Measurements from ENCODE around the gene AP1M2.
"Not testable (repeated sequence)": the region's sequence is repeated elsewhere in the genome, so short reads cannot be mapped to it uniquely, and the experiment has no call there.

AP1M2 gene

GRCh38 chr19:10577951-10578350 is 9.2 kb downstream of the AP1M2 start:
- Histone ChIP-seq H3K4me3 (ENCODE audit: insufficient read depth, low read length, poor library complexity, severe bottlenecking) (no peak overlapping the region), H2AFZ (ENCODE audit: low read depth, low read length, severe bottlenecking) (no peak overlapping the region), H3K9ac (ENCODE audit: low read length) (no peak overlapping the region), H3K27ac (ENCODE audit: low read depth, low read length) (no peak overlapping the region), H4K20me1 (ENCODE audit: low read depth, low read length) (no peaks in the 10 kb centered on the region), H3K36me3 (ENCODE audit: low read length) (no peaks in the 10 kb centered on the region), H3K9me2 (replicated peaks; ENCODE audit: insufficient read depth, low read length) (no peaks in the 10 kb centered on the region), H3K4me2 (ENCODE audit: low read depth, low read length, poor library complexity, severe bottlenecking) (no peak overlapping the region), H3K79me2 (ENCODE audit: insufficient read depth, low read length) (no peaks in the 10 kb centered on the region), H3K9me3 (ENCODE audit: insufficient read depth, low read length) (no peaks in the 10 kb centered on the region), H3K27me3 (ENCODE audit: low read length) (no peaks in the 10 kb centered on the region), H3F3A (ENCODE audit: insufficient read depth) (no peaks in the 10 kb centered on the region)
- TF ChIP-seq CTCF (IDR thresholded peaks at IDR 0.05; ENCODE audit: insufficient read depth, low read length, poor library complexity, severe bottlenecking) = no peak
- TF ChIP-seq EZH2phosphoT487 (conservative IDR thresholded peaks at IDR 0.05; ENCODE audit: low read length) = no peak

GRCh38 chr19:10575011-10575716 is 11.9 kb downstream of the AP1M2 start:
- Histone ChIP-seq H4K20me1 (ENCODE audit: low read depth, low read length) (no peaks in the 10 kb centered on the region), H2AFZ (ENCODE audit: low read depth, low read length, severe bottlenecking) (no peak overlapping the region), H3K9me3 (ENCODE audit: insufficient read depth, low read length) (no peaks in the 10 kb centered on the region), H3K79me2 (ENCODE audit: insufficient read depth, low read length) (no peaks in the 10 kb centered on the region), H3F3A (ENCODE audit: insufficient read depth) (no peaks in the 10 kb centered on the region), H3K27ac (ENCODE audit: low read depth, low read length) (no peak overlapping the region), H3K9me2 (replicated peaks; ENCODE audit: insufficient read depth, low read length) (no peaks in the 10 kb centered on the region), H3K4me2 (ENCODE audit: low read depth, low read length, poor library complexity, severe bottlenecking) (no peak overlapping the region), H3K9ac (ENCODE audit: low read length) (no peak overlapping the region), H3K36me3 (ENCODE audit: low read length) (no peaks in the 10 kb centered on the region), H3K4me3 (ENCODE audit: insufficient read depth, low read length, poor library complexity, severe bottlenecking) (no peak overlapping the region), H3K27me3 (ENCODE audit: low read length) (no peaks in the 10 kb centered on the region)
- TF ChIP-seq EZH2phosphoT487 (conservative IDR thresholded peaks at IDR 0.05; ENCODE audit: low read length) (no peak), CTCF (IDR thresholded peaks at IDR 0.05; ENCODE audit: insufficient read depth, low read length, poor library complexity, severe bottlenecking) (no peak)

- TF ChIP-seq EZH2phosphoT487 (conservative IDR thresholded peaks at IDR 0.05; ENCODE audit: low read length) (no peak), CTCF (IDR thresholded peaks at IDR 0.05; ENCODE audit: insufficient read depth, low read length, poor library complexity, severe bottlenecking) (no peak)
- no peaks in the 10 kb centered on the region for H4K20me1 ChIP-seq (ENCODE audit: low read depth, low read length)
- H3K36me3 ChIP-seq (ENCODE audit: low read length) = no peaks in the 10 kb centered on the region
- H3K9ac ChIP-seq (ENCODE audit: low read length) = no peak overlapping the region
- no peaks in the 10 kb centered on the region for H3K79me2 ChIP-seq (ENCODE audit: insufficient read depth, low read length)
- H3F3A ChIP-seq (ENCODE audit: insufficient read depth) = peaks cover 4% of the 10 kb centered on the region
- H3K9me3 ChIP-seq (ENCODE audit: insufficient read depth, low read length) = no peaks in the 10 kb centered on the region
- no peak overlapping the region for H3K4me3 ChIP-seq (ENCODE audit: insufficient read depth, low read length, poor library complexity, severe bottlenecking)
- H3K27me3 ChIP-seq (ENCODE audit: low read length) = no peaks in the 10 kb centered on the region
- H2AFZ ChIP-seq (ENCODE audit: low read depth, low read length, severe bottlenecking) = no peak overlapping the region
- H3K27ac ChIP-seq (ENCODE audit: low read depth, low read length) = no peak overlapping the region
- no peaks in the 10 kb centered on the region for H3K9me2 ChIP-seq (replicated peaks; ENCODE audit: insufficient read depth, low read length)
- H3K4me2 ChIP-seq (ENCODE audit: low read depth, low read length, poor library complexity, severe bottlenecking) = no peak overlapping the region
These were observed 12.7 kb downstream of the AP1M2 start for GRCh38 chr19:10574462-10574861.

- H3K79me2 ChIP-seq (ENCODE audit: insufficient read depth, low read length); H3K9me2 ChIP-seq (replicated peaks; ENCODE audit: insufficient read depth, low read length); H3K27me3 ChIP-seq (ENCODE audit: low read length); H3K9ac ChIP-seq (ENCODE audit: low read length); H3K4me2 ChIP-seq (ENCODE audit: low read depth, low read length, poor library complexity, severe bottlenecking); H3K27ac ChIP-seq (ENCODE audit: low read depth, low read length); H3K36me3 ChIP-seq (ENCODE audit: low read length); H4K20me1 ChIP-seq (ENCODE audit: low read depth, low read length); H3K9me3 ChIP-seq (ENCODE audit: insufficient read depth, low read length); H3F3A ChIP-seq (ENCODE audit: insufficient read depth); H2AFZ ChIP-seq (ENCODE audit: low read depth, low read length, severe bottlenecking); H3K4me3 ChIP-seq (ENCODE audit: insufficient read depth, low read length, poor library complexity, severe bottlenecking): not testable (repeated sequence)
These were observed 13.3 kb downstream of the AP1M2 start for GRCh38 chr19:10573793-10574192.

Measured in SU-DHL-6 (cell line).